OCI-LY3 (cell line): ENCODE measurements around the gene CACNA2D1.

Experiments
- CTCF ChIP-seq: fragments of 200-600, 300-600 bp; sonication (generic); IDR thresholded peaks from 2 replicates; pipeline ENCODE4 v1.5.1; 2014; ENCODE audit warnings: antibody characterized with exemption, low read length, low read depth
- EZH2phosphoT487 ChIP-seq: fragments of 200-600 bp; shearing (Covaris generic); IDR thresholded peaks from 2 replicates; pipeline ENCODE4 v1.6.1; 2018; ENCODE audit warnings: antibody characterized with exemption, mixed run types, low read depth

- TF ChIP-seq EZH2phosphoT487 (no peak), CTCF (no peak)
These were observed 297.1 kb downstream of the CACNA2D1 start for GRCh38 chr7:82146491-82146890.
